BLaER1 (cell line): ENCODE results near the gene P2RX2.

ENCODE experiments used
- H3K27ac ChIP-seq: shearing (Covaris generic); formaldehyde crosslinking; 2 replicates; pipeline ENCODE4 v1.8.1; 2022
- H3K27me3 ChIP-seq: shearing (Covaris generic); formaldehyde crosslinking; 2 replicates; pipeline ENCODE4 v1.8.1; 2022
- H3K36me3 ChIP-seq: shearing (Covaris generic); formaldehyde crosslinking; 2 replicates; pipeline ENCODE4 v1.8.1; 2022
- H3K4me1 ChIP-seq: shearing (Covaris generic); formaldehyde crosslinking; 2 replicates; pipeline ENCODE4 v1.8.1; 2022
- H3K4me2 ChIP-seq: shearing (Covaris generic); formaldehyde crosslinking; 2 replicates; pipeline ENCODE4 v1.8.1; 2022
- H3K4me3 ChIP-seq: shearing (Covaris generic); formaldehyde crosslinking; 2 replicates; pipeline ENCODE4 v1.8.1; 2022
- H3K9ac ChIP-seq: shearing (Covaris generic); formaldehyde crosslinking; 2 replicates; pipeline ENCODE4 v1.8.1; 2022
- H3K9me3 ChIP-seq: shearing (Covaris generic); formaldehyde crosslinking; 2 replicates; pipeline ENCODE4 v1.8.1; 2022
- H4K20me1 ChIP-seq: shearing (Covaris generic); formaldehyde crosslinking; 2 replicates; pipeline ENCODE4 v1.8.1; 2022
- Cebpa-rat ChIP-seq: shearing (Covaris generic); IDR thresholded peaks from 2 replicates; pipeline ENCODE4 v1.8.1; 2022

The P2RX2 gene

GRCh38 chr12:132624186-132624855 lies 5.7 kb downstream of the P2RX2 start:
- H3K36me3 ChIP-seq: peaks cover 69% of the 10 kb centered on the region

DNA sequence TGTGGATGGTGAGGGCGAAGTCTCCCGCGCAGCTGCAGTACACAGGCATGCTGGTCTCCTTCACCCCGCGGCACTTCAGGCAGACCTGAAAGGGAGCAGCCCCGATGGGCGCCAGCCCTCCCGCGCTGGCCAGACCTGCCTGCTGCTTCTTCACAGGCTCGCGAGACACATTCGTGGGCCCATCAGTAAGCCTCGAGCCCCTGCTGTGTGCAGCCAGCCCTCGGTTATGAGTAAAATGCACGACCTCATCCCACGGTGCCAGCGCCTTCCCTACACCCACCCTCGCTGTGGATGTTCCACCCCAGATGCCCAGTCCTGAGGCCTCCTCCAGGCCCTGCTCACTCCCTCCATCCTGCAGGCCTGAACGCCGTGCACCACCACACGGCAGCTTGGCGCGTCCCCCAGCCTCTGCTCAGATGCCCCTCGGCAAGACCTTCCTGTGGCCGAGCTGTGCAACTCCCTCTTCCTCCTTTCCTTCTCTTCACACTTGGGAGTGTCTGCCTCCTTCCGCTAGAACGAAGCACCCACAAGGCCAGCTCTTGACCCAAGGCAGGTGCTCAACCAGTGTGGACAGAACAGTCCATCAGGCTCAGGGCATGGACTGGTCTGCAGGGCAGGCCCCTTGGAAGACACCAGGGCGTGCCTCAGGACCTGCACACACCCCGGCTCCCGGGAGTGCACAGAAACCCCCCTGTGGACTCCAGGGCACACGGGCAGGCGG lies 6.5 kb downstream of the P2RX2 start:
- peaks cover 67% of the 10 kb centered on the region for H4K20me1 ChIP-seq
- no peaks in the 10 kb centered on the region for H3K4me1 ChIP-seq
- H3K27me3 ChIP-seq: peaks cover 13% of the 10 kb centered on the region
- no peak overlapping the region for H3K27ac ChIP-seq
- peaks cover 77% of the 10 kb centered on the region for H3K36me3 ChIP-seq
- H3K9me3 ChIP-seq: no peaks in the 10 kb centered on the region
- H3K9ac ChIP-seq: no peak overlapping the region
- H3K4me3 ChIP-seq: no peak overlapping the region
- no peak for TF ChIP-seq Cebpa-rat
- H3K4me2 ChIP-seq: no peak overlapping the region

More at GRCh38 chr12:132624186-132624855, 5.7 kb downstream of the P2RX2 start:
- no peak overlapping the region for H3K4me2 ChIP-seq
- H3K4me3 ChIP-seq: no peak overlapping the region
- no peak overlapping the region for H3K9ac ChIP-seq
- H3K9me3 ChIP-seq: no peaks in the 10 kb centered on the region
- no peak overlapping the region for H3K27ac ChIP-seq
- H3K27me3 ChIP-seq: peaks cover 21% of the 10 kb centered on the region
- TF ChIP-seq Cebpa-rat: no peak
- peaks cover 67% of the 10 kb centered on the region for H4K20me1 ChIP-seq
- H3K4me1 ChIP-seq: no peaks in the 10 kb centered on the region

- H3K36me3 ChIP-seq: peaks cover 85% of the 10 kb centered on the region
- H3K4me1 ChIP-seq: no peaks in the 10 kb centered on the region
- H3K4me3 ChIP-seq: no peak overlapping the region
- no peak overlapping the region for H3K4me2 ChIP-seq
- H4K20me1 ChIP-seq: peaks cover 60% of the 10 kb centered on the region
- no peaks in the 10 kb centered on the region for H3K9me3 ChIP-seq
- H3K27ac ChIP-seq: no peak overlapping the region
- no peak for TF ChIP-seq Cebpa-rat
- H3K9ac ChIP-seq: no peak overlapping the region
- H3K27me3 ChIP-seq: peaks cover 5% of the 10 kb centered on the region; the same call in 1 of the 2 replicates
Measured at GRCh38 chr12:132625731-132626430, 7.3 kb downstream of the P2RX2 start.

DNA sequence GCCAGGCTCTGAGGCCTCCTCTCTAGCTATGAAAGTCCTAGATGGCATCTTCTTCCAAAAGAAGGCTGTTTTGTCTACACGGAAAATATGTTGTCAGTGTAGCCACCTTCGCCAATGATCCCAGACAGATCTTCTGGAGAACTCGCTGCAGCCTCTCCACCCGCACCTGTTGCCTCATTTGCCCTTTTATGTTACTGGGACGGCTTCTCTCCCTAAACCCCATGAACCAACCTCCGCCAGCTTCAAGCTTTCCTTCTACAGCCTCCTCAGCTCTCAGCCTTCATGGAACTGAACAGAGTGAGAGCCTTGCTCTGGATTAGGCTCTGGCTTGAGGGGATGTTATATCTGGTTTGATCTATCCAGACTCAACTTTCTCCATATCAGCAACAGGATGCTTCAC lies 10.8 kb downstream of the P2RX2 start:
- Histone ChIP-seq H3K9me3 (no peaks in the 10 kb centered on the region), H3K4me2 (no peak overlapping the region), H3K36me3 (peaks cover 99% of the 10 kb centered on the region), H3K4me3 (no peak overlapping the region), H3K27me3 (no peaks in the 10 kb centered on the region), H3K4me1 (no peaks in the 10 kb centered on the region), H3K27ac (no peak overlapping the region), H3K9ac (no peak overlapping the region), H4K20me1 (peaks cover 41% of the 10 kb centered on the region)
- no peak for TF ChIP-seq Cebpa-rat

DNA sequence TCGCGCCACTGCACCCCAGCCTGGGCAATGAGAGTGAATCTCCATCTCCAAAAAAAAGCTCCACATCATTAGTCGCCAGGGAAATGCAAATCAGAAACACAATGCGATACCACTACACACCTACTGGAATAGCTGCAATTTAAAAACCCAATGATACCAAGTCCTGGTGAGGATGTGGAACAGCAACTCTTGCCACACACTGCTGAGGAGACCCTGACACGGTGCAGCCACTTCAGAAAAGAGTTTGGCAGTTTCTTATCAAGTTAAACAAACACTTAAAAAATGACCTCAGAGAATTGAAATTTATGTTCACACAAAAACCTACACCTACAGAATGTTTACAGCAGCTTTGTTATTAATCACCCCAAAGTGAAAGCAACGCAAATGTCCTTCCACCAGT lies 12.1 kb downstream of the P2RX2 start:
- Histone ChIP-seq H3K4me2 (no peak overlapping the region), H3K27me3 (no peaks in the 10 kb centered on the region), H3K4me1 (peaks cover 6% of the 10 kb centered on the region), H3K9me3 (no peaks in the 10 kb centered on the region), H3K9ac (no peak overlapping the region), H4K20me1 (peaks cover 34% of the 10 kb centered on the region), H3K27ac (no peak overlapping the region), H3K4me3 (no peak overlapping the region), H3K36me3 (peaks cover 99% of the 10 kb centered on the region)
- TF ChIP-seq Cebpa-rat: no peak

DNA sequence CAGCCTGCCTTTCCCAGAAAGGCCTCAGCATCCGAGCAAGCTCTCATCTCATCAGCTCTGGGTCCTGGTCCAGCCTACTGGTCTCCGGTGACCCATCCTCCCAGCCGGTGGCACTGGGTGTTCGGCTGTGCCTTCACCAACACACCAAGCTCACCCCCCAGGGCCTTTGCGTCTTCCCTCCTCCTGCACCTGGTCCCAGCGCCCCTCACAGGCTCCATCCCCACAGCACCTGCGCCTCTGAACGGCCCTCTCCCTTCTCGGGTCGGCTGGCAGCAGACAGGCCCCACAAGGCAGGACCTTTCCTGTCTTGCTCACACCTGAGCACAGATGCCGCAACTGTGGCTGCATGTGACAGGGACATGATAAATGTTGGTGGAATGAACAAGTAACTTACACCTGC lies 13.1 kb downstream of the P2RX2 start:
- H4K20me1 ChIP-seq: peaks cover 36% of the 10 kb centered on the region
- peaks cover 100% of the 10 kb centered on the region for H3K36me3 ChIP-seq
- no peak overlapping the region for H3K4me2 ChIP-seq
- H3K27ac ChIP-seq: no peak overlapping the region
- no peaks in the 10 kb centered on the region for H3K9me3 ChIP-seq
- peaks cover 16% of the 10 kb centered on the region for H3K4me1 ChIP-seq
- no peak overlapping the region for H3K4me3 ChIP-seq
- H3K9ac ChIP-seq: no peak overlapping the region
- no peaks in the 10 kb centered on the region for H3K27me3 ChIP-seq
- no peak for TF ChIP-seq Cebpa-rat

DNA sequence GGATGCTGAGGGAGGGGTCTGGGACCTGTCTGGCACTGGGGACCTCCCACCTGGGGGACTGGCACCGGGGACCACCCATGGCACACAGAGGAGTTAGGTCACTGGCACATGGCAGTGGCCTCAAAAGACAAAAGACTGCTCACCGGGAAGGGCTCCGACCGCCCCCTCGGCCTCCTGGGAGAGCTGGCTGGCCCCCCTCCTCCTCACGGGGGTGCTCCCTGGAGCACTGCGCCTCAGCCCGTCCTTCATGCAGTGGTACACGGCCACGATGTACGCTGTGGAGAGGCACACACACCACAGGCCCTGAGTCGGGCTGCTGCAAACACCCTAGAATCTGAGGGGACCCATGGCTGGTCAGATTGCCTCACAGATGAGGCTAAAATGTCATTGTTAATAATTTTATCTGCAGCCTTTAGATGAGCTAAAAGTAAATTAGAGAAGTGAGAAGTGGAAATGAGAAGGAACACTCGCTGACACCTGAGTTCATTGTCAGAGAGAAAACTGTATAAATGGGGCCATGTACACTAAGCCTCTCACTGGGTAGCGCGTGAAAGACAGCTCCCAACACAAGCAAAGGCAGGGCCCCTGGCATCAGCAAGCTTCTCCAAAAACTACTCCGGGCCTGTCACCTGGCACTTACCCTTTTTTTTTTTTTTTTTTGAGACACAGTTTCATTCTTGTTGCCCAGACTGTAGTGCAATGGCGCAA lies 14.1 kb downstream of the P2RX2 start:
- Histone ChIP-seq H3K36me3 (peaks cover 100% of the 10 kb centered on the region), H3K9ac (no peak overlapping the region), H3K27me3 (no peaks in the 10 kb centered on the region), H3K27ac (no peak overlapping the region), H4K20me1 (peaks cover 39% of the 10 kb centered on the region), H3K4me1 (peaks cover 26% of the 10 kb centered on the region), H3K4me2 (no peak overlapping the region), H3K9me3 (no peaks in the 10 kb centered on the region), H3K4me3 (no peak overlapping the region)
- no peak for TF ChIP-seq Cebpa-rat

DNA sequence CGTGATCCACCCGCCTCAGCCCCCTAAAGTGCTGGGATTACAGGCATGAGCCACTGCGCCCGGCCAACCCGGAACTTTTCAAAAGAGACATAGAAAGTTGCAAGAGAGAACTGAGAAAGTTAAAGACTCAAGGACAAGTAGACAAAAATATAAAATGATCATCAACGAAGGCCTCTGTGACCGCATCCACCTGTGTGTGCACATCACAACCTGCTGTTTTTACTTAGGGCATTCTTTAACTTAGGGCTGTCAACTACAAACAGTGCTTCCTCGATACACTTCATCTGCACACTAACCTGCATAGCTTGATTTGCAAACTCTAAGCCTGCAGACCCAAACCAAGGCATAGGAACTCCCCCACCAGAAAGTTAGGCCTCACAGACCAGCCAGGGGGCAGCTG lies 14.8 kb downstream of the P2RX2 start:
- no peaks in the 10 kb centered on the region for H3K9me3 ChIP-seq

DNA sequence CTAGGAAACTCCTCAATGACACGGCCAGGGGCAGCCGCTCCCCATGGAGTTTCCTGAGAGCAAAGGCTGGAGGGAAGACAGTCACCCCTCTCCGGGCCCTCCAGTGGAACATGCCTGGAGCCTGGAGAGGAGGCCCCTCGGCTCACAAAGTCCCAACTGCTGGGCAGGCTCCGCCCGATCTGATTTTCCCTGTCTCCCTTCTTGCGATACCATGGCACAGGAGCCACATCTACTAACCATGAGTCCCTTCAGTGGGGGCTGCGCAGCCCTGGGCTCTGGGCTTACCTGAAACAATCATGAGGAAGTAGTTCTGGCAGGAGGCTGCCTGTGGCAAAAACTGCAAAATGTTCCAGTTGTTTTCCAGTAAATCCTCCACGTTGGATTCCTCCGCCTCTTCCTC lies 15.3 kb downstream of the P2RX2 start:
- H3K4me2 ChIP-seq: no peak overlapping the region
- no peaks in the 10 kb centered on the region for H3K9me3 ChIP-seq
- H3K27ac ChIP-seq: no peak overlapping the region
- H3K4me3 ChIP-seq: no peak overlapping the region
- peaks cover 30% of the 10 kb centered on the region for H3K4me1 ChIP-seq
- TF ChIP-seq Cebpa-rat: no peak
- H3K9ac ChIP-seq: no peak overlapping the region
- H3K36me3 ChIP-seq: peaks cover 100% of the 10 kb centered on the region
- peaks cover 50% of the 10 kb centered on the region for H4K20me1 ChIP-seq
- H3K27me3 ChIP-seq: no peaks in the 10 kb centered on the region

More for the DNA sequence above, 14.8 kb downstream of the P2RX2 start:
- H3K4me2 ChIP-seq: no peak overlapping the region
- H3K4me1 ChIP-seq: peaks cover 30% of the 10 kb centered on the region
- no peak overlapping the region; the same call in 1 of the 2 replicates for H3K9ac ChIP-seq
- no peak overlapping the region for H3K27ac ChIP-seq
- no peak overlapping the region for H3K4me3 ChIP-seq
- peaks cover 46% of the 10 kb centered on the region for H4K20me1 ChIP-seq
- no peak for TF ChIP-seq Cebpa-rat
- no peaks in the 10 kb centered on the region for H3K27me3 ChIP-seq
- peaks cover 100% of the 10 kb centered on the region for H3K36me3 ChIP-seq
